GM12878 (cell line): ENCODE measurements around the gene ARHGAP15. TPM values are rescaled to one million over a fixed set of nuclear protein-coding genes. Genes with fewer than 3 reads are reported as not detected.

Source experiments
- ATAC-seq: fragments of 200-7000 bp; cut with Tn5 transposase; 3 replicates; pipeline ENCODE4 v1.9.1; 2020; ENCODE audit warnings: mild to moderate bottlenecking, moderate library complexity
- BruUV-seq: library from RNA; stranded (reverse); fragments of 400-500 nt; replicated peaks from 2 replicates; lab custom pipeline; 2021; lab: Mats Ljungman, UMichigan
- CTCF ChIA-PET: fragments of 300-600 bp; sonication (Branson Sonifier 250); formaldehyde crosslinking; extraction: SDS; loops from one replicate; lab custom pipeline; 2021; ENCODE audit warnings: inconsistent platforms; lab: Yijun Ruan, JAX
- POLR2A ChIA-PET: fragments of 350-600 bp; formaldehyde crosslinking; extraction: SDS; loops from one replicate; lab custom pipeline; 2021; ENCODE audit warnings: inconsistent platforms; lab: Charles Lee
- RAD21 ChIA-PET: fragments of 300-600 bp; sonication (Branson Sonifier 250); formaldehyde crosslinking; loops from one replicate; lab custom pipeline; 2023; ENCODE audit warnings: antibody characterized with exemption; ENCODE audit not compliant: unreplicated experiment; lab: Charles Lee
- SMC1A ChIA-PET: fragments of 300-600 bp; sonication (Branson Sonifier 250); formaldehyde crosslinking; loops from one replicate; lab custom pipeline; 2023; ENCODE audit not compliant: unreplicated experiment, uncharacterized antibody; lab: Charles Lee
- DNase-seq: peaks from one replicate; pipeline ENCODE4 v3.0.0-alpha.2; 2011; ENCODE audit warnings: low read depth, low spot score
- FAIRE-seq: peaks from 3 replicates; lab custom pipeline; 2011; peaks lifted over from hg19 to GRCh38; lab: Jason Lieb, UNC
- H2AFZ ChIP-seq: 2 replicates; pipeline ENCODE4 v1.6.0; 2011; ENCODE audit warnings: low read depth, low read length, control low read depth; ENCODE audit not compliant: control insufficient read depth
- H3K27ac ChIP-seq: 2 replicates; pipeline ENCODE4 v1.5.1; 2011; ENCODE audit warnings: control low read depth; ENCODE audit not compliant: control insufficient read depth, insufficient read depth
- H3K27me3 ChIP-seq, 2 experiments: replicated peaks in 1 of 2; 2 replicates each; pipeline versions ENCODE4 v1.6.0 to v1.6.1; 2011; ENCODE audit warnings: low read length in 1 of 2; ENCODE audit not compliant: control insufficient read depth in 2 of 2, insufficient read depth in 2 of 2
- H3K36me3 ChIP-seq, 2 experiments: 2 replicates each; pipeline ENCODE4 v1.5.1; 2011; ENCODE audit warnings: low read length in 1 of 2; ENCODE audit not compliant: control insufficient read depth in 2 of 2, insufficient read depth in 2 of 2
- H3K4me1 ChIP-seq: 2 replicates; pipeline ENCODE4 v1.6.1; 2011; ENCODE audit warnings: mild to moderate bottlenecking, low read length, moderate library complexity, mixed read lengths; ENCODE audit not compliant: control insufficient read depth, insufficient read depth
- H3K4me2 ChIP-seq: 2 replicates; pipeline ENCODE4 v1.6.0; 2011; ENCODE audit warnings: control low read depth; ENCODE audit not compliant: control insufficient read depth, insufficient read depth
- H3K4me3 ChIP-seq: fragments of 200-600 bp; sonication (generic); 2 replicates; pipeline ENCODE4 v1.5.1; 2016
- H3K79me2 ChIP-seq: 2 replicates; pipeline ENCODE4 v1.6.0; 2011; ENCODE audit warnings: low read length; ENCODE audit not compliant: control insufficient read depth, insufficient read depth
- H3K9ac ChIP-seq: 2 replicates; pipeline ENCODE4 v1.8.0; 2011; ENCODE audit warnings: low read length, control low read depth, mixed read lengths; ENCODE audit not compliant: control insufficient read depth, insufficient read depth
- H3K9me3 ChIP-seq: replicated peaks from 3 replicates; pipeline ENCODE4 v1.5.1; 2011; ENCODE audit warnings: mild to moderate bottlenecking, low read length; ENCODE audit not compliant: control insufficient read depth, insufficient read depth
- H4K20me1 ChIP-seq: 2 replicates; pipeline ENCODE4 v1.6.0; 2011; ENCODE audit not compliant: control insufficient read depth, insufficient read depth
- ASH2L ChIP-seq: fragments of 300-600, 200-600 bp; sonication (generic); IDR thresholded peaks from 2 replicates; pipeline ENCODE4 v1.6.1; 2017; ENCODE audit warnings: low read depth, mild to moderate bottlenecking, borderline replicate concordance
- CEBPB ChIP-seq, 2 experiments: fragments of 150-350 bp in 1 of 2; IDR thresholded peaks; 2 replicates each; pipeline ENCODE4 v1.6.1; 2012 to 2014; ENCODE audit warnings: low read depth in 2 of 2, low read length in 2 of 2, borderline replicate concordance in 1 of 2, inconsistent platforms in 1 of 2
- DPF2 ChIP-seq: fragments of 450-650 bp; IDR thresholded peaks from 2 replicates; pipeline ENCODE4 v1.6.1; 2017; ENCODE audit warnings: mild to moderate bottlenecking
- EED ChIP-seq: sonication (generic); IDR thresholded peaks from 2 replicates; pipeline ENCODE4 v1.6.1; 2016; ENCODE audit warnings: antibody characterized with exemption, low read depth
- WGBS: methylation state at CpG from one replicate; pipeline ENCODE4 v1.1.6; 2016; ENCODE audit warnings: low lambda C conversion rate; ENCODE audit not compliant: insufficient replicate concordance, insufficient coverage; ENCODE audit errors: missing lambda C conversion rate; 5-methylcytosine and 5-hydroxymethylcytosine counted together
- in situ Hi-C: fragments of 300-500 bp; cut with MboI; formaldehyde crosslinking; loops from 9 replicates; pipeline ENCODE4 v1.14.3; 2018; ENCODE audit warnings: mixed read lengths
- intact Hi-C: fragments of 100-400 bp; cut with micrococcal nuclease; formaldehyde crosslinking; loops from one replicate; pipeline ENCODE4 v1.14.2; 2022; ENCODE audit not compliant: unreplicated experiment
- polyA plus RNA-seq, 11 experiments: library from polyadenylated mRNA; depleted of rRNA in 4 of 11; unstranded in 6 of 11; stranded (reverse) in 5 of 11; fragments of >200 nt; fragmentation: Nextera tagmentation in 4 of 11; fragmentation: Illumina TruSeq in 1 of 11; extraction: Ambion mirVana in 4 of 11; extraction: Trizol in 1 of 11; gene quantifications; 1 replicate in 1 of 11; 2 replicates in 10 of 11; pipeline versions ENCODE4 v1.2.1 to v1.2.3, GENCODE V29; 2011 to 2016; ENCODE audit warnings: inconsistent platforms in 2 of 11, missing spikeins in 2 of 11, low read depth in 1 of 11
- total RNA-seq, 4 experiments: library from RNA; depleted of rRNA in 3 of 4; stranded (reverse); fragments of >200 nt in 3 of 4; fragmentation: Illumina TruSeq in 1 of 4; extraction: Trizol in 1 of 4; gene quantifications; 2 replicates each; pipeline versions ENCODE4 v1.2.1 to v1.2.3, GENCODE V29; 2013 to 2021
- TF ChIP-seq, protein P1 (sequence below): IDR thresholded peaks from 2 replicates; pipeline ENCODE4 v1.6.1; 2011; ENCODE audit warnings: borderline replicate concordance, low read depth, mild to moderate bottlenecking, moderate library complexity, low read length; ENCODE audit not compliant: insufficient read depth, poor library complexity, severe bottlenecking

The ARHGAP15 gene
- total and polyA plus RNA-seq, 10 of the 15 experiments (the other 5 are each of a cell fraction or from before 2014, with no cell fraction given) = 38.0 to 92.6 (median 66.7) TPM

DNA sequence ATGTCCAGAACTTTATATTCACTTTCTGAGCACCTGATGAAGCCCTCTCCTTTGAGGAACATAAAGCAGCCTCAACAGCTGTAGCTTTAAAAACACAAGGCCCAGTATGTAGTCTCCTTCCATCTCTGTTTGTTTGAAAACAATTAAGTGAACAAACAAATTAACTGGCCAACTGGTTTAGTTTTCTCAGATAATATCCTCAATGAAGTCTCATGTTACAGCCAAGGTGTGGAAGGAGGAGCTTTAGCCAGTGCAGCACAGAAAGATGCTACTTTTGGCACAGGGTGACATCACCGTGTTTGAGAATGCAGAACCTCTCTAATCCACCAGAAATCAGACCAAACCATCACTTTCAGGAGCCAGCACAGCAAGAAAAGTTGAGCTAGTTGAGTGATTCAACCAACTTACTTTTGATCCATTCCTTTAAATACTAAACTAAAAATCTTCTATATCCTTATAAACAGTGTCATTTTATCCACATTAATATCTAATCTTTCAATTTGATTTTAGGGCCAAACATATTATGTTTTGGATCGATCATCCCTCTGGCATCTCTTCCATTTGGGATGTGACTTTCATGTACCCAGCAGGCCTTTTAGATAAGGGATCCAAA lies 488.7 kb downstream of the ARHGAP15 start (continued):
- TF ChIP-seq CEBPB (IDR thresholded peaks at IDR 0.05; ENCODE audit: borderline replicate concordance in 1 of 2, low read depth in 2 of 2, low read length in 2 of 2) = no peak
- TF ChIP-seq, protein P1, sequence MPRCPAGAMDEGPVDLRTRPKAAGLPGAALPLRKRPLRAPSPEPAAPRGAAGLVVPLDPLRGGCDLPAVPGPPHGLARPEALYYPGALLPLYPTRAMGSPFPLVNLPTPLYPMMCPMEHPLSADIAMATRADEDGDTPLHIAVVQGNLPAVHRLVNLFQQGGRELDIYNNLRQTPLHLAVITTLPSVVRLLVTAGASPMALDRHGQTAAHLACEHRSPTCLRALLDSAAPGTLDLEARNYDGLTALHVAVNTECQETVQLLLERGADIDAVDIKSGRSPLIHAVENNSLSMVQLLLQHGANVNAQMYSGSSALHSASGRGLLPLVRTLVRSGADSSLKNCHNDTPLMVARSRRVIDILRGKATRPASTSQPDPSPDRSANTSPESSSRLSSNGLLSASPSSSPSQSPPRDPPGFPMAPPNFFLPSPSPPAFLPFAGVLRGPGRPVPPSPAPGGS = no peak

DNA sequence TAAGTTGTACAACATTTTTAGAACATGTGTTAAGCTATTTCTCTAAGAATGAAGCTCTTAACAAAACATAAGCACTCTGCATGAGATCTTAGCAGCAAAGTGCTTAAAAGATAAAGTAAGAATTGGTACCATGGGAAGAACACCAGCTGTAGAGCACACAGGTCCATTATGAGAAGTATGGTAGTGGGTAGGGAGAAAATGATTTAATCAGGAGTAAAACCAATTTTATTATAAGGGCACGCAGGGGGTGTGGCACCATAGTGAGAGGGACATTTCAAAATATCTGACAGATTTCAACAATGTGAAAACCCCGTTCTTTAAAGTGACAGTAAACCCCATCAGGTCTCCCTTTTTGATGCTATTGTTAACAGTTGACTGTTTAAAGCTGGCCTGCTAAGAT lies 492.9 kb downstream of the ARHGAP15 start:
- FAIRE-seq (no peak), DNase-seq (no peak), ATAC-seq (no peak)
- ChIA-PET POLR2A (no interaction called here), RAD21 (no interaction called here), SMC1A (interaction anchor here (0.8 kb wide), 1 partner anchor 18 kb away, joined by 3 read pairs; no protein-coding TSS in a partner anchor), CTCF (no interaction called here)
- Histone ChIP-seq H2AFZ (no peak overlapping the region), H3K9me3 (no peaks in the 10 kb centered on the region; the same call in 1 of the 3 replicates), H3K9ac (no peak overlapping the region), H3K27me3 (no peaks in the 10 kb centered on the region), H3K4me3 (no peak overlapping the region), H3K79me2 (no peaks in the 10 kb centered on the region), H3K4me1 (no peaks in the 10 kb centered on the region), H3K4me2 (no peak overlapping the region), H3K27ac (no peak overlapping the region), H3K36me3 (no peaks in the 10 kb centered on the region; a peak in 2 of 4 replicates), H4K20me1 (no peaks in the 10 kb centered on the region)
- 95% methylated on average over 2 of the region's 2 CpGs for WGBS
- intact Hi-C loops = no loop called here
- no TSS peak for BruUV-seq
- TF ChIP-seq DPF2 = no peak
- TF ChIP-seq EED = no peak
- TF ChIP-seq ASH2L = no peak
- no peak for TF ChIP-seq CEBPB (IDR thresholded peaks at IDR 0.05; ENCODE audit: borderline replicate concordance in 1 of 2, low read depth in 2 of 2, low read length in 2 of 2)
- in situ Hi-C loops = no loop called here
